Left lung (tissue), 10 donors: ENCODE data around the gene UROS. TPM values are rescaled to one million over a fixed set of nuclear protein-coding genes. Genes with fewer than 3 reads are reported as not detected.
A peak's percentile ranks its signal among the peaks of the same experiment; 100 is the strongest.

Experiments used
- ATAC-seq: fragments of 200-7000 bp; cut with Tn5 transposase; one replicate; pipeline ENCODE4 v1.9.1; 2020; ENCODE audit warnings: moderate library complexity
- DNase-seq, 4 donors: peaks; one replicate each; pipeline ENCODE4 v3.0.0-alpha.2; 2013 to 2020
- H3K27ac ChIP-seq, 2 donors: fragments of 200-600 bp; sonication (generic) in 1 of 2; one replicate each; pipeline versions ENCODE4 v1.5.0 to v1.8.0; 2020 to 2021
- H3K27me3 ChIP-seq, 2 donors: fragments of 200-600 bp; sonication (generic) in 1 of 2; one replicate each; pipeline versions ENCODE4 v1.5.0 to v1.8.0; 2020 to 2021
- H3K36me3 ChIP-seq, 2 donors: fragments of 200-600 bp; sonication (generic) in 1 of 2; one replicate each; pipeline versions ENCODE4 v1.5.0 to v1.8.0; 2020 to 2021
- H3K4me1 ChIP-seq, 2 donors: fragments of 200-600 bp; one replicate each; pipeline ENCODE4 v1.8.0; 2021
- H3K4me3 ChIP-seq, 2 donors: fragments of 200-600 bp; sonication (generic) in 1 of 2; one replicate each; pipeline versions ENCODE4 v1.5.0 to v1.8.0; 2020 to 2021; ENCODE audit warnings: mild to moderate bottlenecking in 1 of 2
- H3K9me3 ChIP-seq, 2 donors: fragments of 200-600 bp; sonication (generic) in 1 of 2; one replicate each; pipeline versions ENCODE4 v1.5.0 to v1.8.0; 2020 to 2021
- intact Hi-C, 2 donors: fragments of 100-400 bp; cut with DNase I; formaldehyde crosslinking; loops; one replicate each; pipeline versions ENCODE4 v1.11.2 to v1.14.2; 2022
- polyA plus RNA-seq, 6 donors: library from polyadenylated mRNA; unstranded; fragments of 120-200 nt; gene quantifications; one replicate each; pipeline ENCODE4 v1.2.1, GENCODE V29; 2013; ENCODE audit not compliant: insufficient read length in 6 of 6
- total RNA-seq, 2 donors: library from RNA; stranded (reverse); fragmentation: NEBNext Ultra II Directional; extraction: Animal tissue kit (Norgen Biotek cat#: 25700); gene quantifications; one replicate each; pipeline ENCODE4 v1.2.1, GENCODE V29; 2021
- TF ChIP-seq, protein P1 (sequence below), 2 donors: fragments of 200-600 bp; sonication (generic) in 1 of 2; IDR thresholded peaks; one replicate each; pipeline versions ENCODE4 v1.5.0 to v1.8.0; 2021; ENCODE audit warnings: antibody characterized with exemption in 2 of 2
- donor health status: DM: no; HTN: yes; CAD: no.
- donor health status: DM: no; HTN: no; CAD: no.

The UROS gene
- total and polyA plus RNA-seq, 8 donors, result 42.0 to 73.0 (median 67.0) TPM

DNA sequence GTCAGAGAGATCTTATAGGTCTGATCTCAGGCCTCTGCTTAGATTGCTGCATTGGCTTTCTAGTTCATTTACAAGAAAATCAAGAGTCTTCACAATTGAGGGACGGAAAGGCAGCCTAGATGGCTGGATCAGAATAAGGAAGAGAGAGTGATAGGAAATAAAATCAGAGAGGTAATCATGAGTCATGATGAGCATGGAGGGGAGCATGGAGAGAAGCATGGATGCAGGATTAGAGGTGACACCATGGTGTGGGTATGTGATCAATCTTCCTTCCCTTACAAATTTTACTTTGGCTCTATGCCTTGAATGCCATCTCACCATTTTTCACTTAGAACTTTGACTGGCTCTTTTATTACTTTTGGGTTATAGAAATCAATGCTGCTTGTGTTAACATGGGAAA, 1.7 kb upstream of the UROS start:
- H3K4me3 ChIP-seq, result peak overlapping the region in 1 of 2 donors; percentile 86
- H3K27me3 ChIP-seq, result no peaks in the 10 kb centered on the region
- TF ChIP-seq, protein P1, sequence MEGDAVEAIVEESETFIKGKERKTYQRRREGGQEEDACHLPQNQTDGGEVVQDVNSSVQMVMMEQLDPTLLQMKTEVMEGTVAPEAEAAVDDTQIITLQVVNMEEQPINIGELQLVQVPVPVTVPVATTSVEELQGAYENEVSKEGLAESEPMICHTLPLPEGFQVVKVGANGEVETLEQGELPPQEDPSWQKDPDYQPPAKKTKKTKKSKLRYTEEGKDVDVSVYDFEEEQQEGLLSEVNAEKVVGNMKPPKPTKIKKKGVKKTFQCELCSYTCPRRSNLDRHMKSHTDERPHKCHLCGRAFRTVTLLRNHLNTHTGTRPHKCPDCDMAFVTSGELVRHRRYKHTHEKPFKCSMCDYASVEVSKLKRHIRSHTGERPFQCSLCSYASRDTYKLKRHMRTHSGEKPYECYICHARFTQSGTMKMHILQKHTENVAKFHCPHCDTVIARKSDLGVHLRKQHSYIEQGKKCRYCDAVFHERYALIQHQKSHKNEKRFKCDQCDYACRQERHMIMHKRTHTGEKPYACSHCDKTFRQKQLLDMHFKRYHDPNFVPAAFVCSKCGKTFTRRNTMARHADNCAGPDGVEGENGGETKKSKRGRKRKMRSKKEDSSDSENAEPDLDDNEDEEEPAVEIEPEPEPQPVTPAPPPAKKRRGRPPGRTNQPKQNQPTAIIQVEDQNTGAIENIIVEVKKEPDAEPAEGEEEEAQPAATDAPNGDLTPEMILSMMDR (IDR thresholded peaks at IDR 0.05), result no peak
- H3K27ac ChIP-seq, result no peak overlapping the region
- intact Hi-C loops, result no loop called here
- no peak for DNase-seq
- H3K9me3 ChIP-seq, result no peaks in the 10 kb centered on the region
- peaks cover 0 to 36% of the 10 kb centered on the region in 2 donors for H3K36me3 ChIP-seq
- H3K4me1 ChIP-seq, result peaks cover 26 to 51% of the 10 kb centered on the region in 2 donors
- ATAC-seq, result no peak

GRCh38 chr10:125823663-125824251, 699 bp upstream of the UROS start:
- intact Hi-C loops, result no loop called here
- Histone ChIP-seq H3K27me3 (no peaks in the 10 kb centered on the region), H3K4me1 (peaks cover 26 to 51% of the 10 kb centered on the region in 2 donors), H3K27ac (peak overlapping the region in 1 of 2 donors; percentile 92), H3K4me3 (peak overlapping the region; percentile 86 to 96), H3K36me3 (peaks cover 0 to 26% of the 10 kb centered on the region in 2 donors), H3K9me3 (no peaks in the 10 kb centered on the region)
- TF ChIP-seq, protein P1 (IDR thresholded peaks at IDR 0.05), result no peak
- ATAC-seq, result no peak
- DNase-seq, result peak in 1 of 4 donors; percentile 3

DNA sequence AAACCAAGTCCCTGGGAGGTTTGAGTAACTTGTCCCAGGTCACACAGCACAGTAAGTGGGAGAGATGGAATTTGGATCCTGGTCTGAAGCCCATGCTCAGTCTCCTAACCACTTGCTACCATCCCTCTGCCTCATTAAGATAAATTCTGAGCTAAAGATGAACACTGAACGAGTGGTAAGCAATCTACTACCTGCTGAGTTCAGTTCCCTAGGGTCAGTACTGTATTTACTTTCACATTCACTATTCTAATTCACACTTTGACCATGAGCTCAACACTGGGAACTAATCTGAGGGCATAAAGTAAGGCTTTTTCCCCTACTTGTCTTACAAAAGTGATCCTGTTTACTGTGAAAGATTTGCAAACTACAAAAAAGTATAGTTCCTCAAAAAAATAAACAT, 2.4 kb downstream of the UROS start:
- no peak for DNase-seq
- Histone ChIP-seq H3K4me3 (no peak overlapping the region), H3K36me3 (no peaks in the 10 kb centered on the region), H3K27me3 (no peaks in the 10 kb centered on the region), H3K4me1 (peaks cover 26 to 39% of the 10 kb centered on the region in 2 donors), H3K27ac (no peak overlapping the region), H3K9me3 (no peaks in the 10 kb centered on the region)
- intact Hi-C loops, result no loop called here
- ATAC-seq, result no peak
- TF ChIP-seq, protein P1 (IDR thresholded peaks at IDR 0.05), result no peak

DNA sequence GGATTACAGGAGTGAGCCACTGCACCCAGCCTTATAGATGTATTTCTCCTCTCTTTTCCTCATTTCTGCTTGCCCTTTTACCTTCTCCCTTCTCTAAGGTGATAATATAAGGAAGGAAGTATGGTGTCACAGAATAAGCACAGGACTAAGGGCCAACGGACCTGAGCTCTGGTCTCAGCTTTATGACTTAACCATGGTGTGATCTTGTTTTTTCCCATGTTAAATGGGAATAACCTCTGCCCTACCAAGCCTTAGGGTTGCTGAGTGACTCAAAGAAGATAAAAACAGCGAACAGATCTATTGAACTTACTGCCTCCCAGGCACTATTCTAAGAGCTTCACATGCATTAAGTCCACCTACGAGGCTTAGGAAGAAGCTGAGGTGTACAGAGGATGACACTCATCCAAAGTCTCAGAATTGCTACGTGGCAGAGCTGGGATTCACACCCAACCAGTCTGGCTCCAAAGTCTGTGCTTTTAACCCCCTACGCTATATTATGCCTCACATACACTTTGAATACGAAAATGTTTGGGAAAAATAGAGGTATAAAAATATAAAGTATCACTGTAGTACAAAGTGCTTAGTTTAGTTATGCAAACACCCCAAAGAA, 5.6 kb downstream of the UROS start:
- Histone ChIP-seq H3K9me3 (no peaks in the 10 kb centered on the region), H3K4me3 (no peak overlapping the region), H3K36me3 (peaks cover 0 to 29% of the 10 kb centered on the region in 2 donors), H3K4me1 (peaks cover 9 to 17% of the 10 kb centered on the region in 2 donors), H3K27me3 (no peaks in the 10 kb centered on the region), H3K27ac (no peak overlapping the region)
- intact Hi-C loops, result no loop called here
- TF ChIP-seq, protein P1 (IDR thresholded peaks at IDR 0.05), result no peak
- ATAC-seq (no peak), DNase-seq (no peak)

- H3K27me3 ChIP-seq, result no peaks in the 10 kb centered on the region
- intact Hi-C loops, result no loop called here
- peaks cover 0 to 35% of the 10 kb centered on the region in 2 donors for H3K36me3 ChIP-seq
- TF ChIP-seq, protein P1 (IDR thresholded peaks at IDR 0.05), result no peak
- no peaks in the 10 kb centered on the region for H3K9me3 ChIP-seq
- no peak overlapping the region for H3K4me3 ChIP-seq
- no peak overlapping the region for H3K27ac ChIP-seq
- DNase-seq (no peak), ATAC-seq (no peak)
- peaks cover under 1 to 8% of the 10 kb centered on the region in 2 donors for H3K4me1 ChIP-seq
Observed at GRCh38 chr10:125816548-125816947, 6.5 kb downstream of the UROS start.
